Measurements from ENCODE around the gene KMT2C. TPM values are rescaled to one million over a fixed set of nuclear protein-coding genes. Genes with fewer than 3 reads are reported as not detected.
"Not testable (repeated sequence)": the region's sequence is repeated elsewhere in the genome, so short reads cannot be mapped to it uniquely, and the experiment has no call there.

The KMT2C gene
- total RNA-seq, 1 experiment from 2014 or later, result 20.4 TPM

GRCh38 chr7:152262146-152262545 lies 173.7 kb downstream of the KMT2C start:
- not testable (repeated sequence) for H3K36me3 ChIP-seq; H3K4me1 ChIP-seq (replicated peaks); H3K4me3 ChIP-seq; DNase-seq (ENCODE audit: low read depth in 1 of 2, low spot score in 2 of 2); H3K9me3 ChIP-seq (replicated peaks); H3K27ac ChIP-seq; H3K27me3 ChIP-seq (replicated peaks)

- not testable (repeated sequence) for H3K9me3 ChIP-seq (replicated peaks); H3K27ac ChIP-seq; H3K36me3 ChIP-seq; H3K4me1 ChIP-seq (replicated peaks); H3K27me3 ChIP-seq (replicated peaks); DNase-seq (ENCODE audit: low read depth in 1 of 2, low spot score in 2 of 2); H3K4me3 ChIP-seq
Observed at GRCh38 chr7:152259645-152260044, 176.2 kb downstream of the KMT2C start.

- not testable (repeated sequence) for H3K27me3 ChIP-seq (replicated peaks); H3K9me3 ChIP-seq (replicated peaks)
Observed at GRCh38 chr7:152247851-152248250, 188.0 kb downstream of the KMT2C start.

GRCh38 chr7:152245417-152245816 lies 190.4 kb downstream of the KMT2C start:
- H3K9me3 ChIP-seq (replicated peaks); H3K36me3 ChIP-seq; H3K27ac ChIP-seq; H3K4me1 ChIP-seq (replicated peaks); H3K4me3 ChIP-seq; H3K27me3 ChIP-seq (replicated peaks); DNase-seq (ENCODE audit: low read depth in 1 of 2, low spot score in 2 of 2): not testable (repeated sequence)

More at GRCh38 chr7:152247851-152248250, 188.0 kb downstream of the KMT2C start:
- DNase-seq (ENCODE audit: low read depth in 1 of 2, low spot score in 2 of 2); H3K27ac ChIP-seq; H3K36me3 ChIP-seq; H3K4me1 ChIP-seq (replicated peaks); H3K4me3 ChIP-seq: not testable (repeated sequence)

GRCh38 chr7:152243464-152243863 lies 192.3 kb downstream of the KMT2C start:
- DNase-seq (ENCODE audit: low read depth in 1 of 2, low spot score in 2 of 2); H3K27ac ChIP-seq; H3K9me3 ChIP-seq (replicated peaks); H3K27me3 ChIP-seq (replicated peaks); H3K4me1 ChIP-seq (replicated peaks); H3K4me3 ChIP-seq; H3K36me3 ChIP-seq: not testable (repeated sequence)

- DNase-seq (ENCODE audit: low read depth in 1 of 2, low spot score in 2 of 2); H3K9me3 ChIP-seq (replicated peaks); H3K27me3 ChIP-seq (replicated peaks); H3K27ac ChIP-seq; H3K4me3 ChIP-seq; H3K4me1 ChIP-seq (replicated peaks); H3K36me3 ChIP-seq: not testable (repeated sequence)
Observed at GRCh38 chr7:152241301-152241700, 194.5 kb downstream of the KMT2C start.

- H3K4me1 ChIP-seq (replicated peaks); H3K27ac ChIP-seq; DNase-seq (ENCODE audit: low read depth in 1 of 2, low spot score in 2 of 2); H3K4me3 ChIP-seq; H3K9me3 ChIP-seq (replicated peaks); H3K27me3 ChIP-seq (replicated peaks); H3K36me3 ChIP-seq: not testable (repeated sequence)
Observed at GRCh38 chr7:152236306-152236705, 199.5 kb downstream of the KMT2C start.

- not testable (repeated sequence) for DNase-seq (ENCODE audit: low read depth in 1 of 2, low spot score in 2 of 2); H3K27me3 ChIP-seq (replicated peaks); H3K9me3 ChIP-seq (replicated peaks); H3K27ac ChIP-seq; H3K36me3 ChIP-seq; H3K4me1 ChIP-seq (replicated peaks); H3K4me3 ChIP-seq
Observed at GRCh38 chr7:152234421-152234820, 201.4 kb downstream of the KMT2C start.

GRCh38 chr7:152231089-152231488 lies 204.7 kb downstream of the KMT2C start:
- Histone ChIP-seq H3K27me3 (replicated peaks) (no peaks in the 10 kb centered on the region), H3K4me1 (replicated peaks) (no peaks in the 10 kb centered on the region), H3K27ac (no peak overlapping the region), H3K36me3 (no peaks in the 10 kb centered on the region), H3K4me3 (no peak overlapping the region), H3K9me3 (replicated peaks) (no peaks in the 10 kb centered on the region)
- DNase-seq (ENCODE audit: low read depth in 1 of 2, low spot score in 2 of 2), result no peak

- H3K27ac ChIP-seq; H3K4me3 ChIP-seq; H3K36me3 ChIP-seq; DNase-seq (ENCODE audit: low read depth in 1 of 2, low spot score in 2 of 2); H3K27me3 ChIP-seq (replicated peaks); H3K4me1 ChIP-seq (replicated peaks); H3K9me3 ChIP-seq (replicated peaks): not testable (repeated sequence)
Observed at GRCh38 chr7:152219556-152219955, 216.2 kb downstream of the KMT2C start.

- not testable (repeated sequence) for H3K36me3 ChIP-seq; DNase-seq (ENCODE audit: low read depth in 1 of 2, low spot score in 2 of 2)
Observed at GRCh38 chr7:152208766-152209165, 227.0 kb downstream of the KMT2C start.

GRCh38 chr7:152204417-152204816 lies 231.4 kb downstream of the KMT2C start:
- H3K27ac ChIP-seq; H3K27me3 ChIP-seq (replicated peaks); DNase-seq (ENCODE audit: low read depth in 1 of 2, low spot score in 2 of 2); H3K36me3 ChIP-seq; H3K4me1 ChIP-seq (replicated peaks); H3K9me3 ChIP-seq (replicated peaks); H3K4me3 ChIP-seq: not testable (repeated sequence)

More at GRCh38 chr7:152208766-152209165, 227.0 kb downstream of the KMT2C start:
- not testable (repeated sequence) for H3K27ac ChIP-seq; H3K4me1 ChIP-seq (replicated peaks); H3K4me3 ChIP-seq; H3K9me3 ChIP-seq (replicated peaks); H3K27me3 ChIP-seq (replicated peaks)

- Histone ChIP-seq H3K27me3 (replicated peaks) (no peaks in the 10 kb centered on the region), H3K27ac (no peak overlapping the region), H3K4me3 (no peak overlapping the region), H3K9me3 (replicated peaks) (no peaks in the 10 kb centered on the region), H3K36me3 (peaks cover 16% of the 10 kb centered on the region), H3K4me1 (replicated peaks) (no peaks in the 10 kb centered on the region)
- DNase-seq (ENCODE audit: low read depth in 1 of 2, low spot score in 2 of 2), result no peak
Observed at GRCh38 chr7:152203095-152203494, 232.7 kb downstream of the KMT2C start.

GRCh38 chr7:152202056-152202455 lies 233.7 kb downstream of the KMT2C start:
- no peaks in the 10 kb centered on the region for H3K27me3 ChIP-seq (replicated peaks)
- no peak for DNase-seq (ENCODE audit: low read depth in 1 of 2, low spot score in 2 of 2)
- H3K4me3 ChIP-seq, result no peak overlapping the region
- H3K27ac ChIP-seq, result no peak overlapping the region
- H3K36me3 ChIP-seq, result peaks cover 16% of the 10 kb centered on the region
- H3K9me3 ChIP-seq (replicated peaks), result no peaks in the 10 kb centered on the region
- H3K4me1 ChIP-seq (replicated peaks), result no peaks in the 10 kb centered on the region

- no peak for DNase-seq (ENCODE audit: low read depth in 1 of 2, low spot score in 2 of 2)
- H3K4me1 ChIP-seq (replicated peaks), result no peaks in the 10 kb centered on the region
- H3K27ac ChIP-seq, result no peak overlapping the region
- peaks cover 25% of the 10 kb centered on the region for H3K36me3 ChIP-seq
- no peak overlapping the region for H3K4me3 ChIP-seq
- no peaks in the 10 kb centered on the region for H3K9me3 ChIP-seq (replicated peaks)
- H3K27me3 ChIP-seq (replicated peaks), result no peaks in the 10 kb centered on the region
Observed at GRCh38 chr7:152200395-152200794, 235.4 kb downstream of the KMT2C start.
